Neuron (in vitro differentiated cells): ENCODE measurements around the gene RIT2.

Source experiments
- H2AFZ ChIP-seq: one replicate; pipeline ENCODE4 v1.6.1; 2013; ENCODE audit warnings: low read depth, mild to moderate bottlenecking, inconsistent platforms, low read length, moderate library complexity
- H3K27me3 ChIP-seq: one replicate; pipeline ENCODE4 v1.6.1; 2013; ENCODE audit warnings: low read length; ENCODE audit not compliant: insufficient read depth
- H3K36me3 ChIP-seq: one replicate; pipeline ENCODE4 v1.6.1; 2013; ENCODE audit warnings: low read length; ENCODE audit not compliant: insufficient read depth
- H3K4me1 ChIP-seq: one replicate; pipeline ENCODE4 v1.6.1; 2013; ENCODE audit warnings: low read length; ENCODE audit not compliant: insufficient read depth
- H3K4me3 ChIP-seq: 2 replicates; pipeline ENCODE4 v1.5.1; 2013; ENCODE audit warnings: mild to moderate bottlenecking, low read length, moderate library complexity
- H3K9me3 ChIP-seq: one replicate; pipeline ENCODE4 v1.6.1; 2013; ENCODE audit warnings: low read length

Gene RIT2

DNA sequence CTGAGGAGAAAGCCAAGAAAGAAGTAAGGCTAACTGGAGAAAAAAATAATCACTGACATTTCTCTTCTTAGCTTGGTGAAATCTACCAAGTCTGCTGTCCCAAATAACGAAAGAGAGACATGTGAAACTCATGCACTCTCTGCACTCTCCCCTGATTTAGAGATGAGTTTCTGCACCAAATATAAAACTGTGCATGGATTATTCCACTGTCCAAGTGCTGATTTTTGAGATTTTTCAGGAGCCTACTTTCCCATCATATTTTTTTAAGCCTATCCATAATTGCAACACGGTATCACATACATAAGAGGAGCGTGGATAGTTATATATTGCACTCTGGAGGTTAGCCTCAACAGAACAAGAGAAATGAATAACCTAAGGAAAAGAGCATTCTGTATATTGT, 10.0 kb upstream of the RIT2 start:
- no peaks in the 10 kb centered on the region for H3K4me1 ChIP-seq

DNA sequence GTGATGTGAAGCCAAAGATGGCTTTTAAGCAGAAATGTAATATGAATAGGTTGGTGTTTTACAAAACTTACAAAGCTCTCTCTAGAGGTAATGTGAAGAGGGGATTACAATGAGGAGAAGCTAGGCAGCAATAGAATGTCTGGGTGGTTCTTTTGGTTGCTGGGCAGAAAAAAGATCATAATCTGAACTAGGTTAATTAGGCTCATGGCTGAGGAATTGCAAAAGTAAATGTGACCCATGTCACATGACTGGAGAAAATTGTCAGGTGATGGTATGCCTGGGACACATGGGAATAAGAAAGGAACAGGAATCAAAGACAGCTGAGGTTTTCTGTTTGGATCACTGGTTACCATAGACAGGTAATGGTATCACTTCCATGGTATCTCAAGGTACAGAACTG, 7.5 kb upstream of the RIT2 start:
- H3K4me1 ChIP-seq, result no peaks in the 10 kb centered on the region
- no peaks in the 10 kb centered on the region for H3K27me3 ChIP-seq
- no peak overlapping the region for H3K4me3 ChIP-seq
- no peaks in the 10 kb centered on the region for H3K36me3 ChIP-seq
- no peak overlapping the region for H2AFZ ChIP-seq
- H3K9me3 ChIP-seq, result no peaks in the 10 kb centered on the region

More for the DNA sequence above, 10.0 kb upstream of the RIT2 start:
- no peak overlapping the region for H2AFZ ChIP-seq
- no peaks in the 10 kb centered on the region for H3K36me3 ChIP-seq
- H3K9me3 ChIP-seq, result no peaks in the 10 kb centered on the region
- no peaks in the 10 kb centered on the region for H3K27me3 ChIP-seq
- H3K4me3 ChIP-seq, result no peak overlapping the region

DNA sequence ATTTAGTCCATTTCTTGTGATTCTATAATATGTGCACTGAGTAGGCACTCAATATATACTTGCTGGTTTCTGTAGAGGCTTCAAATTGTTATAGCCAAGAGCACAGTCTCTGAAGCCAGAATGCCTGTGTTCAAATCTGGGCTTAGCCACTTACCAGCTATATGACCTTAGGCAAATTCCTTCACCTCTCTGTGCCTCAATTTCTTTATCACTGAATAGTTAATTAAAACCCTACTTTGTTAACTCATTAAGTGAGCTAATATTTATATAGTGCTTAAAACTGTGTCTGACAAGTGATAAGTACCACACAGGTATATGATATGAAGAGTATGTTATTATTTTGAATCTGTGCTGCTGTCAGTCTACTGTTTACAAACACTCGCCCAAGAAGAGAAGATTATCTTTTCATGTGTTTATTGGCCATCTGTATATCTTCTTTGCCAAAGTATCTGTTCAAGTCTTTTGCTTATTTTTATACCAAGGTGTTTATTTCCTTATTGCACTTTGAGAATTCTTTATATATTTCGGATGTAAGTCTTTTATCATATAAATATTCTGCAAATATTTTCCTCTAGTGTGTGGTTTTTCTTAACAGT, 1.3 kb upstream of the RIT2 start:
- no peak overlapping the region for H2AFZ ChIP-seq
- H3K36me3 ChIP-seq, result no peaks in the 10 kb centered on the region
- H3K4me3 ChIP-seq, result no peak overlapping the region
- peaks cover 3% of the 10 kb centered on the region for H3K4me1 ChIP-seq
- H3K9me3 ChIP-seq, result no peaks in the 10 kb centered on the region
- H3K27me3 ChIP-seq, result no peaks in the 10 kb centered on the region

DNA sequence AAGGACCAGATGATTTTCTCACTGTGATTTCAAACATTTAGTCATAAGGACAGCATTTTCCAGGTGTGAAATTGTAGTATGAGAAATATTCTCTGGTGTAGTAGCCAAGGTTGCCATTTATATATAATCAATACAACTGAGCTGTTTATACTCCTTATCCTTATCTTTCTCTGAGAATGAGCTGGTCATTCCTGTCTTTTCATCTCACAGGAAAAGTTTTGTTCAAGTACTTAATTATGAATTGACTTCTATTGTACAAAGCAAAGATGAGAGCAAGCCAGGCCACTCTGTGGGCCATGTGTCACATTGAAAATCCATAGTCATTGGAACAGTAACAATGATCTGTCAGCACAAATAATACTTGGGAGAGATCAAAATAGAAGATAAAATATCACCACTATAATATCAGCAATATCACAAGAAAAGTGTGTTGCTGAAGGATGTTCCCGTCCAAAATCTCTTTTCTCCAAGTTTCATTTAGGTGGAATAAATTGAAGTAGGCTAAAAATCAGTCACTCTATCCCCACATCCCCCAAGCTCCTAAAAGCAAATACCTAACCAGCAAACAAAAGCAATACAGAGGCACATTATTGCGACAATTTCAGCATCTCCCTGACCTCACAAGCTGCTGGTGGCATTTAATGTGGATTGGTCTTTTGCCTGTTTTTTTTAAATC, 2.1 kb downstream of the RIT2 start:
- Histone ChIP-seq H2AFZ (no peak overlapping the region), H3K36me3 (no peaks in the 10 kb centered on the region), H3K9me3 (no peaks in the 10 kb centered on the region), H3K4me3 (no peak overlapping the region), H3K4me1 (peaks cover 3% of the 10 kb centered on the region), H3K27me3 (no peaks in the 10 kb centered on the region)

DNA sequence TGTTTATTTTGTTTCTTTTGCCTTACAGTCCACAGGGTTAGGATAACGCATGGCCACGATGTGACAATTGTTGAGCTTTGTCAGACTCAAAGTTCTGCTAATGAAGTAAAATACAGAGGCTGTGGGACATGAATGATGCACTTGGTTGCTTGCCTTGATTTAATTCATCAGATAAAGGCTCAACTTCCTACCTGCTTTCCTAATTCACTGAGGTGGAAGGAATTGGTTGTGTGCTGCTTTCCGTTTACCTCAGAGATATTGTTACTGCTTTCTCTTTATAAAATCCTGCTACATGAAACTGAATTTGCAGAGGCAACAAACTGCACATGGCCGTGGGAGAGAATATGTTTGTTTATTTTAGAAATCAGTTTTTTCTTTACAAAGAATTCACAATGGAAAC, 6.6 kb downstream of the RIT2 start:
- H3K4me1 ChIP-seq, result peaks cover 3% of the 10 kb centered on the region
- H3K27me3 ChIP-seq, result no peaks in the 10 kb centered on the region
- H3K36me3 ChIP-seq, result no peaks in the 10 kb centered on the region
- H3K4me3 ChIP-seq, result no peak overlapping the region
- H2AFZ ChIP-seq, result no peak overlapping the region
- no peaks in the 10 kb centered on the region for H3K9me3 ChIP-seq

DNA sequence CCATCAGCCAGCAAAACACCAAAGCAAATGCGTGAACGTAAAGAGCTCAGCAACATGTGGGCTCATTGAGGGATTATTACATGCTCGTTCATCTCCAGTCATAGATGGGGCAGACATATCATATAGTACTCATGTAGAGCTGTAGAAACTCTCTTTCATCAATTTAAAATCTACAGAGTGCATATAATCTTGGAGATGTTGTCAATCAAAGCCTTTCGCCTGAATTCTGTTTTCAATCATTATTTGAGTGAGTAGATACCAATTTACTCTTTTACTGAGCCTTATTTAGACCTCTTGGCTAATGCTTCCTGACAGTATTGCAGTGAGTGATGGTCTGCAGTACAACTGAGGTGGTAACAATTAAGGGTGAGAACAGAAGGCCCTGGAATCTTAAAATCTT, 7.0 kb downstream of the RIT2 start:
- H2AFZ ChIP-seq, result no peak overlapping the region
- peaks cover 3% of the 10 kb centered on the region for H3K4me1 ChIP-seq
- no peaks in the 10 kb centered on the region for H3K27me3 ChIP-seq
- H3K4me3 ChIP-seq, result no peak overlapping the region
- H3K9me3 ChIP-seq, result no peaks in the 10 kb centered on the region
- H3K36me3 ChIP-seq, result no peaks in the 10 kb centered on the region

DNA sequence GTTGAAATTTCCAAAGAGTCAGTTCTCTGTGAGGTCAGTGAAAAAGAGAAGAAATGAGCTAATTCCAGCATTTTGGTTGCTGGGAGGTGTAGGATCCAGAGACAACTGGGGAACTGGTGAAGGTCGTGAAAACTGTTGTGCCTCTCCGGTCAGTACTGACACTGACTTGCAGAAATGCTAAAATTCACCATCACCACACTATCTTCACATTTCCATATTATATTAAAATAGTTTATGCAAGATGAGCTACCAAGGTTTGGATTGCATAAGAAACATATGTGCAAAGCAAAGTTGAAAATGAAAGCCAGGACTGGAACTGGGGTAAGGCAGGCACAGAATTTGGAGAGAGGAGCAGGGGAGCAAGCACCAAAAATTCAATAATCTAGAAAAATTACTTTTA, 21.8 kb downstream of the RIT2 start:
- Histone ChIP-seq H3K4me1 (no peaks in the 10 kb centered on the region), H3K36me3 (no peaks in the 10 kb centered on the region), H3K4me3 (no peak overlapping the region), H3K27me3 (no peaks in the 10 kb centered on the region), H3K9me3 (peaks cover 2% of the 10 kb centered on the region), H2AFZ (no peak overlapping the region)

DNA sequence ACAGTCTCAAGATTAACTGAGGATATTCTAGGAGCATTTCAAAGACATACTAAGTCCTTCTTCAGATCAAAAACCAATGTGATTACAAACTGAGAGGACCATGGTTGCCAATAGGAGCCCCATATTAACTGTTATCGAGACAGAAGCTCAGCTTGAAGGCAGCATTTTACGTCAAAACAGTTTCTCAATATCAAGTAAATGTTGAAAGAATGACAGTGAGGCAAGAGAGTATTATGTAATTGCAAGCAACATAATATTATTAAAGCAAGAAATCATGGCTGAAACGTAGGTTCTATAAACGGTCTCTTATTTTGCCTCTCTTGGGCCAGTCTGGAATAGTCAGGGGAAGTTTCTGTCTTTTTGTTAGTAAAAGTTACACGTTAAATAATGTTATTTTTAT, 22.9 kb downstream of the RIT2 start:
- no peaks in the 10 kb centered on the region for H3K36me3 ChIP-seq

DNA sequence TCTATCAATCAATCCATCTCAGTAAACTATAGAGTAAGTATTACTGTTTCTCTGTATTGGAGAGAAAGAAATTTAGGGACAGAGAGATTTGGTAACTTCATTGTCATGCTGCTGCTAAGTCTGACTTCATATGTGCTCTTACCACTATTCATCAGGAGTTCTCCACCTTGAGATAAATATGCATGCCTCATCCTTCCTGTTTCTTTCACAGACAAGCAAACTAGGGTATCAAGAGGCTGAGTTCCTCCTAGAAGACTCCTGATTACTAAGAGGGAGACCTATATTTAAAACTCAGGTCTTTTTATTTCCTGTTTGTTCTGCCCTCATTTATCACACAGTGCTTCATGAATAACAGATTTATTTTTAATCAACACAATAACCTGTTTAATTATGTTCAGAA, 34.1 kb downstream of the RIT2 start:
- no peaks in the 10 kb centered on the region for H3K4me1 ChIP-seq
- H3K27me3 ChIP-seq, result no peaks in the 10 kb centered on the region
- H2AFZ ChIP-seq, result no peak overlapping the region
- no peak overlapping the region for H3K4me3 ChIP-seq
- no peaks in the 10 kb centered on the region for H3K9me3 ChIP-seq
- no peaks in the 10 kb centered on the region for H3K36me3 ChIP-seq

More for the DNA sequence above, 22.9 kb downstream of the RIT2 start:
- H3K27me3 ChIP-seq, result no peaks in the 10 kb centered on the region
- peaks cover 2% of the 10 kb centered on the region for H3K9me3 ChIP-seq
- no peak overlapping the region for H2AFZ ChIP-seq
- H3K4me1 ChIP-seq, result no peaks in the 10 kb centered on the region
- no peak overlapping the region for H3K4me3 ChIP-seq

DNA sequence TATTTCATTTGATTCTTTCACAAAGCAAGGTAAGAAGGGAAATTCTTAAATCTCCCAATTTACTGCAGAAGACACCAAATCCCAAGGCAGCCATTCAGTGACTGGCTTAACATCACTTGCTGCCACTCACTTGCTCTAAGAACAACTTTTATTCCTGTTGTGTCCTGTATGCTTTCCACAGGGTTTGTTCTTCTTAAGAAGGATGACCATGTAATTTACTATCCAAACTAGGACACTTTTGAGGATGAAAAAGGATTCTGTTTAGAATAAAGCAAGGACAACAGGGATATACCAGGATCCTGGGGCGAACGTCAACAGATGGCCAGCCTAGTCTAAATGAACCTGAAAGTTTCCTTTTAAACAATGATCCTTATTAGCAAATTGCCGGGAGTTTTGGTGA, 34.8 kb downstream of the RIT2 start:
- Histone ChIP-seq H3K27me3 (no peaks in the 10 kb centered on the region), H3K4me3 (no peak overlapping the region), H3K9me3 (no peaks in the 10 kb centered on the region), H3K4me1 (no peaks in the 10 kb centered on the region), H3K36me3 (no peaks in the 10 kb centered on the region), H2AFZ (no peak overlapping the region)

DNA sequence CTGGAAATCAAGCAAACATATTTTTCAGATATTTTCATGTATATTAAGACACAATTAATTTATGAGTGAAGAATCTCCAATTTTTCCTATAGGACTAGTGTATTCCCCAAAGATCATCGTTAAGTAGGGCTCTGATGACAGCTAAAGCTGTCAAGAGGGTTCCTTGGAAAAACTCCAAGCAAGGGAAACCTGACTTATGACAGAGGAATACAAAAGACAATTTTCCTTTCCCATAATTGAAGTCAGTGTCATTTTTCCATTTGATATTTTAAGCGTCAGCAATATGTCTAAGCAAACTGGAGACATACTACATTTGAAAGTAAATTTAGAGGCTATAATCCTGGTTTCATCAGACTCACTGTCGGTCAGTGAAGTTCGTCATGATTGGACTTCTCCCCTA, 36.1 kb downstream of the RIT2 start:
- no peaks in the 10 kb centered on the region for H3K36me3 ChIP-seq
- no peak overlapping the region for H3K4me3 ChIP-seq
- no peaks in the 10 kb centered on the region for H3K27me3 ChIP-seq
- H3K4me1 ChIP-seq, result no peaks in the 10 kb centered on the region
- peak overlapping the region; percentile 2 for H2AFZ ChIP-seq
- H3K9me3 ChIP-seq, result no peaks in the 10 kb centered on the region

DNA sequence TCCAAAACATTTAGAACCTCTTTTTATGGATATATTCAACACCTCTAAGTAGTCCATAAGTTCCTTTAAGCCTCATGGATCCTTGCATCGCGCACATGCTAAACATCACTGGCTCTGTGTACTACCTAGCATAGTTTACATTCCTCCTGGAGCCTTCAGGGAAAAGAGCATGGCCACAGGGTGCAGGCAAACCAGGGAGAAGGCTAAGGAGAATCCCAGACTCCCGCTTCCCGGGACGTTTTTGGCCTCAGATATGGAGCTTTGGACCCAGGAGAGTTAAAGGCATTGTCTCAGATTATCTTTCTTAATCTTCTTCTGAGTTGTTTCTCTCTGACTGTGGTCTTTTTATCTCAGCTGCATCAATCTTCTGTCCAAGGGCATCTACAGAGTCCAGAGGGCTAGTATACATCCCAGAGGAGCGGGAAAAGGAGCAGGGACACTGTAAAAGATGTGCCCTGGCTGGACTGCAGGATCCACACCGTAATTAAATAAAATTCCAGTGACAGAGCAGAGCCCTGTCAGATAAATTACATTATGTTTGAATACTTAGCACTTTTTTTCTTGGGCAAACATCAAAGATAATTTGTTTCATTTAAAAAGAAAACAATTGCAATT, 36.9 kb downstream of the RIT2 start:
- Histone ChIP-seq H3K27me3 (no peaks in the 10 kb centered on the region), H3K9me3 (no peaks in the 10 kb centered on the region), H3K4me3 (no peak overlapping the region), H3K36me3 (no peaks in the 10 kb centered on the region), H2AFZ (no peak overlapping the region), H3K4me1 (no peaks in the 10 kb centered on the region)

DNA sequence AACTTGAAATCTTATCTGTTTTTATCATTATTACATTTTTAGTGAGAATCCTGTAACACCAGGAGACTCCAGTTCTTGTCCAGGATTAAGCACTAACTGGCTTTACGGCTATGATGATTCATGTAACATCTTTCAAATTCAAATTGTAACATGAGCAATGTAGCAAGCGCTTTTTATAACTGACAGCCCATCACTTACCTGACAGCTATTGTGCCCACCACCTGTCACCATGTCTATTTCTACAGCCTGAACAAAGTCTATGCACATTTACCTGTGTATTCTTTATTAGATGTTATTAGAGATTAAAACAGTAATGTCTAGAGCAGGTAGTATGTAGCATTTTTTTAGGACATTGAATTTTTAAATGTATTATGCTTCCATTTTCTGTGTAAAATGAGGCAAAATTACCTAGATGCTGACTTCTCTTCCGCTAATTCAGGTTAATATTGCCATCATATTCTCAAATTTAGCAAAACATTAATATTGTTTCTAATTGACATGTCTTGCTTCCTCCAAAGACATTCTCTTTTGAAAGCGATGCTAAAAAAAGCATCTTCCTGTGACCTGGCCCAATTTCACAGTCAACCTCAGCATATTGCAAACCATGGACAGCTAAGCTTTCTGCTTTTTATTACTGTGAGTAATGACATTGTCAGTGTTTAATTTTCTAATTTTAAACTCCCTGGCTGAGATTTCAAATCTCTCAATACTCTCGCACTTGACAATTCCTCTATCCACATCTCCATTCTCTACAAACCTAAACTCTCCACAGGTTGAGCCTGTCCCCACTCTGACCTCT, 37.8 kb downstream of the RIT2 start:
- H3K9me3 ChIP-seq, result no peaks in the 10 kb centered on the region
- no peaks in the 10 kb centered on the region for H3K27me3 ChIP-seq
- H2AFZ ChIP-seq, result no peak overlapping the region
- H3K36me3 ChIP-seq, result no peaks in the 10 kb centered on the region
- no peaks in the 10 kb centered on the region for H3K4me1 ChIP-seq
- H3K4me3 ChIP-seq, result no peak overlapping the region
